ENCODE data around the gene OR10Z1.

OR10Z1 gene

DNA sequence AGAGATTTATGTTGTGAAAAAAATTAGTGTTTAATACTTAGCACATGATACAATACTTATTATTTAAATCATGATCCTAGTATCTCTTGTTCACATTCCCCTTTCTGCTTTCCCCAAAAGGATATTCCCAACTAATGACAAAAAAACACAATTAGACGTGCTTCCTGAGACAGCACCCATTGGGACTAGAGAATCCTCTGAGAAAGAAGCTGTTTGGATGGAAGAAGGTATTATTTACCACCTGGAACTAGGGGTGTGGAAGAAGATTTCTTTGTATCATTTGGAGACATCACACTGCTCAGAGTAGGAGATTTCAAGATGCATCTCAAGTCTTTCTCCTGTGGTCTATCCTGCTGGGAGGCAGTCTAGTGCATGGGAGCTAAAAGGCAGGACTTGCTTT, at the start of gene OR10Z1:
OR10Z1 (plus strand) TSS at position 301 of the 400 bp plus-strand sequence. CDS start 1,171 bp downstream, outside the sequence.
- TF ChIP-seq GATA1 (IDR thresholded peaks at IDR 0.05; ENCODE audit: low read depth, low read length) (no peak), POLR2A (IDR thresholded peaks at IDR 0.05; ENCODE audit: low read length) (no peak)
- DNase-seq: no peak

DNA sequence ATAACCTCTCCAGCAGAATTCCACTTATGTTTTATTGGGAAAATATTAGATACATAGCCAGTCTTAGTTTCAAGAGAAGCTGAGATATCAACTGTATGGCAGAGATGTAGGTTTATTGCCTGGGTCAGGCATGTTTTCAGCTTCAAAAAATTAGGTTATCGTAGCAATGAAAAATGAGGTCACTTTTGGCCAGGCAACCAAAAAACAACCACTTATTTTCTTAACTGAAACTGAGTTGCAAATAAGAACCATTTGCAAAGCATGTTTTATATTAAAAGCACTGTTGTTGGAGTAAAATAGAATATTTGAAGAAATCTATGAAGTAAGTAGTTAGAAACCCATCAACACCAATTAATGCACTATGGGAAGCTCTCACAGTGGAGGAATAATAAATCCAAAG, 45.4 kb upstream of the OR10Z1 start:
- no peak for TF ChIP-seq POLR2A (IDR thresholded peaks at IDR 0.05; ENCODE audit: low read length)
- no peak for TF ChIP-seq GATA1 (IDR thresholded peaks at IDR 0.05; ENCODE audit: low read depth, low read length)
- no peak for DNase-seq

DNA sequence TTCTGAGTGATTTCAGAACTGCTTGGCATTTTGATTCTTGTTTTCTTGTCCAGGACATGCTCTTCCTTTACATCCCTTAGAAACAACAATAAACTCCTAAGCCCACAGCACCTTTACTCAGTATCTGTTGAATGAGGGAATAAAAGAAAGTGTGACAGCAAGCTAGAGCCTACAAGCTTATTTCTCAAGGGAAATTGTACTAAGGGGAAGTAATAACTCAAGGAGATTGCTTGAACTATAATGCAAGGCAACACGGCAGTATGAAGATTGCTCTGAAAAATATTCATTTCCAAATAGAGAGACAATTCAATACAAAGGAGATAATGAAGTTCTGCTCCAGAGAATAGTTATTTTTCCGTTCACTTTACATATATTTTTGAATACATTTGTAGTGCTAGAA, 41.2 kb upstream of the OR10Z1 start:
- TF ChIP-seq GATA1 (IDR thresholded peaks at IDR 0.05; ENCODE audit: low read depth, low read length) (no peak), POLR2A (IDR thresholded peaks at IDR 0.05; ENCODE audit: low read length) (no peak)

GRCh38 chr1:158564608-158565007, 40.5 kb upstream of the OR10Z1 start:
- DNase-seq: no peak
- TF ChIP-seq POLR2A (IDR thresholded peaks at IDR 0.05; ENCODE audit: low read length): no peak
- TF ChIP-seq GATA1 (IDR thresholded peaks at IDR 0.05; ENCODE audit: low read depth, low read length): no peak

More for the DNA sequence above, 41.2 kb upstream of the OR10Z1 start:
- no peak for DNase-seq

DNA sequence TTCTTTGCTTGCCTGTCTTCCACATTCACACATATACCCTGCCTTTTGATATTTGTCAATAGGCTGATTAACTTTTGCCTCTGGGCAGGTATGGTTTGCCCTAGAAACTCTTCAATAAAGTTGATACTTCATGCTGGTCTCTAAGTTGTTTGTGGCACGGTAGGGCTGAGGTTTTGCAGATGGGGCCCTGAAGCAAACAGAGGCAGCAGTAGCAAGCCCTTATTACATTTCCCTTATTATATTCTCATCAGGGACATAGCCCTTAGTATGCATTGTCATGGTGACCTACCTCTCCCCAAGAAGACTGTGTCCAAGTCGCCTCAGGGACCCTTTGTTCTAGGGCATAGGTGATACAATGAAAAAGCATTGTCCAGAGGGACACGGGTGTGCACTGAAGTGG, 34.6 kb upstream of the OR10Z1 start, which contains the start of gene OR6P1:
OR6P1 (minus strand) TSS at position 101 of the 400 bp plus-strand sequence. CDS start 6,976 bp downstream, outside the sequence.
- DNase-seq: no peak
- TF ChIP-seq POLR2A (IDR thresholded peaks at IDR 0.05; ENCODE audit: low read length): no peak
- TF ChIP-seq GATA1 (IDR thresholded peaks at IDR 0.05; ENCODE audit: low read depth, low read length): no peak

DNA sequence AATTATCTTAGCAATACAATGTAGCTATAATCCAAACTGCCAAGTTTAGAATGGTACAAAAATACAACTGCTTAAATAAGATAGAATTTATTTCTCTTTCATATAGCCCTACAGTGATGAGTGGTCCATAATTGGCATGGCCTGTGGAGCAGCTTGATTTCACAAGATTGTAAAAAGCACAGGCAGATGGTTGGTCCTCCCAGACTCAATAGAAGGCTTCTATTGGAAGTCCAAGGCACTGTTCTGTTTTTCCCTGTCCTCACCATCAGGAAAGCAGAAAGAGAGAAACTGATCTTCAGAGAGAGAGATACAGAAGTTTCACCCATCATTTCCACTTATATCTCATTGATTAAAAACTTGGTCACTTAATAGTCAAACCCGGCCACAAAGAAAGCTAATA, 32.8 kb upstream of the OR10Z1 start:
- TF ChIP-seq POLR2A (IDR thresholded peaks at IDR 0.05; ENCODE audit: low read length) (no peak), GATA1 (IDR thresholded peaks at IDR 0.05; ENCODE audit: low read depth, low read length) (no peak)
- DNase-seq: no peak

DNA sequence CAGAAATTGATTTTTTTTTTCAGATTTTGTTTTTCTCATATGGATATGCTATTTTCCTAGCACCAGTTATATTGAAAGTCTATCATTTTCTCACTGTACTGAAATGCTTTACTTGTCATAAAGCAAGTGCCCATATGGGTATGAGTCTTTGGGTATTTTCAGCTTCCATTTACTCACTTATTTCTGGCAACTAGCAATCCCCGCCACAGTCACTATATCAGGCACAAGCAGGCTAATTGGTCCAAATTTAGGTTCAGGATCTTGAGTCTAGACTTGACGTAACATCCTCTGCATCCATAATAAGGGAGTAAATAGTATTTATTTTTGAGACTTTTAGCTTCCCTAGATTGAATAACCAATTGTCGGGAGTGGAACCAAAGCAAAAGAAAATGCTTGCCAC, 27.5 kb upstream of the OR10Z1 start:
- TF ChIP-seq GATA1 (IDR thresholded peaks at IDR 0.05; ENCODE audit: low read depth, low read length): no peak
- no peak for TF ChIP-seq POLR2A (IDR thresholded peaks at IDR 0.05; ENCODE audit: low read length)
- DNase-seq: no peak

GRCh38 chr1:158579733-158580132, 25.3 kb upstream of the OR10Z1 start, which contains the start of gene OR10X1:
TSS of gene OR10X1 (minus strand) at chr1:158579899. CDS start at chr1:158579899, 0 bp downstream.
- DNase-seq: no peak
- no peak for TF ChIP-seq GATA1 (IDR thresholded peaks at IDR 0.05; ENCODE audit: low read depth, low read length)
- no peak for TF ChIP-seq POLR2A (IDR thresholded peaks at IDR 0.05; ENCODE audit: low read length)

GRCh38 chr1:158583962-158584361, 21.1 kb upstream of the OR10Z1 start:
- DNase-seq: no peak
- TF ChIP-seq GATA1 (IDR thresholded peaks at IDR 0.05; ENCODE audit: low read depth, low read length): no peak
- no peak for TF ChIP-seq POLR2A (IDR thresholded peaks at IDR 0.05; ENCODE audit: low read length)

GRCh38 chr1:158586942-158587341, 18.1 kb upstream of the OR10Z1 start:
- no peak for TF ChIP-seq GATA1 (IDR thresholded peaks at IDR 0.05; ENCODE audit: low read depth, low read length)

GRCh38 chr1:158600735-158601134, 4.3 kb upstream of the OR10Z1 start:
- no peak for TF ChIP-seq POLR2A (IDR thresholded peaks at IDR 0.05; ENCODE audit: low read length)
- no peak for TF ChIP-seq GATA1 (IDR thresholded peaks at IDR 0.05; ENCODE audit: low read depth, low read length)
- DNase-seq: no peak

More at GRCh38 chr1:158586942-158587341, 18.1 kb upstream of the OR10Z1 start:
- no peak for DNase-seq

DNA sequence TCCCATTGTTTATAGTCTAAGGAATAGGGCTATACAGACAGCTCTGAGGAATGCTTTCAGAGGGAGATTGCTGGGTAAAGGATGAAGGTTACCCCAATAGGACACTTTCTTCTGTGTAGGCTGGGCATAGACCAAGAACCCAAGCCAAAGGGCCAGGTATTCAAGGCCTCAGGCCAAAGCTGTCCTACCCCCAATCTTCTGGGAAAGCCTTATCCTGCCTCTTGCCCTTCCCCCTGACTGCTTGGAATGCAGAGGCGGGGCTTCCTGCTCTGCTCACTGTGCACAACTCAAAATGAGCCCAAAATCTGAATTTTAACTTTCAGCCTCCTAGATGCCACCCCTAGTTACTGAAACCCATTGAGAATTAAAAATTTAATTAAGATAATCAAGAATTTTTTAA, 2.2 kb downstream of the OR10Z1 start:
- no peak for DNase-seq
- no peak for TF ChIP-seq GATA1 (IDR thresholded peaks at IDR 0.05; ENCODE audit: low read depth, low read length)
- peak; percentile 29 for TF ChIP-seq POLR2A (IDR thresholded peaks at IDR 0.05; ENCODE audit: low read length)

- no peak for DNase-seq
- TF ChIP-seq POLR2A (IDR thresholded peaks at IDR 0.05; ENCODE audit: low read length) (no peak), GATA1 (IDR thresholded peaks at IDR 0.05; ENCODE audit: low read depth, low read length) (no peak)
Measured at GRCh38 chr1:158611916-158612315, 6.8 kb downstream of the OR10Z1 start.

GRCh38 chr1:158613764-158614163, 8.7 kb downstream of the OR10Z1 start:
- TF ChIP-seq POLR2A (IDR thresholded peaks at IDR 0.05; ENCODE audit: low read length) (no peak), GATA1 (IDR thresholded peaks at IDR 0.05; ENCODE audit: low read depth, low read length) (no peak)

GRCh38 chr1:158638146-158638545, 33.1 kb downstream of the OR10Z1 start:
- DNase-seq: no peak
- TF ChIP-seq POLR2A (IDR thresholded peaks at IDR 0.05; ENCODE audit: low read length) (no peak), GATA1 (IDR thresholded peaks at IDR 0.05; ENCODE audit: low read depth, low read length) (no peak)

More at GRCh38 chr1:158613764-158614163, 8.7 kb downstream of the OR10Z1 start:
- no peak for DNase-seq

- TF ChIP-seq POLR2A (IDR thresholded peaks at IDR 0.05; ENCODE audit: low read length) (no peak), GATA1 (IDR thresholded peaks at IDR 0.05; ENCODE audit: low read depth, low read length) (no peak)
- no peak for DNase-seq
Measured at GRCh38 chr1:158638904-158639303, 33.8 kb downstream of the OR10Z1 start.

Data from erythroblast (primary cell).